Measurements from ENCODE around the gene MAPK10. TPM values are rescaled to one million over a fixed set of nuclear protein-coding genes. Genes with fewer than 3 reads are reported as not detected.
"Not testable (repeated sequence)": the region's sequence is repeated elsewhere in the genome, so short reads cannot be mapped to it uniquely, and the experiment has no call there.

MAPK10 gene
- total and polyA plus RNA-seq, 7 experiments from 2014 or later: 0.54 TPM; not detected in 6

- H3K4me1 Mint-ChIP-seq: peaks cover 0 to 1% (median 0%) of the 10 kb centered on the region in 7 donors
Observed at GRCh38 chr4:86032476-86033022, 327.3 kb downstream of the MAPK10 start.

GRCh38 chr4:86031927-86032326 is 327.9 kb downstream of the MAPK10 start:
- Histone ChIP-seq H3K4me1 (ENCODE audit: control insufficient read depth in 2 of 2, insufficient read depth in 2 of 2, low read length in 2 of 2) (no peaks in the 10 kb centered on the region), H3K9me3 (ENCODE audit: control insufficient read depth in 2 of 3, low read length in 3 of 3) (no peaks in the 10 kb centered on the region), H3K36me3 (ENCODE audit: control insufficient read depth in 2 of 3, insufficient read depth in 3 of 3, low read length in 3 of 3) (no peaks in the 10 kb centered on the region), H3K27ac (ENCODE audit: low read depth, low read length) (no peak overlapping the region), H3K4me3 (ENCODE audit: low read length) (no peak overlapping the region), H3K27me3 (ENCODE audit: control insufficient read depth in 2 of 2, insufficient read depth in 2 of 2, low read length in 2 of 2) (no peaks in the 10 kb centered on the region)
- H3K36me3 Mint-ChIP-seq: no peaks in the 10 kb centered on the region
- intact Hi-C loops (cut with micrococcal nuclease): no loop called here
- H3K4me1 Mint-ChIP-seq: peaks cover 0 to 1% (median 0%) of the 10 kb centered on the region in 7 donors
- H3K27me3 Mint-ChIP-seq: peaks cover 0 to 15% (median 4%) of the 10 kb centered on the region in 5 donors
- H3K4me3 Mint-ChIP-seq: no peak overlapping the region
- POLR2A ChIA-PET: no interaction called here
- CTCF ChIA-PET: no interaction called here
- H3K27ac Mint-ChIP-seq: no peak overlapping the region
- DNase-seq (no peak), ATAC-seq (no peak)
- H3K9me3 Mint-ChIP-seq: peaks cover 0 to 5% (median 0%) of the 10 kb centered on the region in 11 donors

More at GRCh38 chr4:86032476-86033022, 327.3 kb downstream of the MAPK10 start:
- H3K36me3 Mint-ChIP-seq: no peaks in the 10 kb centered on the region
- no peak for DNase-seq
- no peaks in the 10 kb centered on the region for H3K4me1 ChIP-seq (ENCODE audit: control insufficient read depth in 2 of 2, insufficient read depth in 2 of 2, low read length in 2 of 2)
- H3K27ac Mint-ChIP-seq: no peak overlapping the region
- H3K27me3 Mint-ChIP-seq: peaks cover 0 to 15% (median 4%) of the 10 kb centered on the region in 5 donors
- no peak for ATAC-seq
- no peaks in the 10 kb centered on the region for H3K27me3 ChIP-seq (ENCODE audit: control insufficient read depth in 2 of 2, insufficient read depth in 2 of 2, low read length in 2 of 2)
- H3K36me3 ChIP-seq (ENCODE audit: control insufficient read depth in 2 of 3, insufficient read depth in 3 of 3, low read length in 3 of 3): no peaks in the 10 kb centered on the region
- no peak overlapping the region for H3K27ac ChIP-seq (ENCODE audit: low read depth, low read length)
- no peak overlapping the region for H3K4me3 Mint-ChIP-seq
- intact Hi-C loops (cut with micrococcal nuclease): no loop called here
- no peak overlapping the region for H3K4me3 ChIP-seq (ENCODE audit: low read length)
- ChIA-PET CTCF (no interaction called here), POLR2A (no interaction called here)
- H3K9me3 ChIP-seq (ENCODE audit: control insufficient read depth in 2 of 3, low read length in 3 of 3): no peaks in the 10 kb centered on the region
- peaks cover 0 to 5% (median 0%) of the 10 kb centered on the region in 11 donors for H3K9me3 Mint-ChIP-seq

- H3K9me3 ChIP-seq (ENCODE audit: control insufficient read depth in 2 of 3, low read length in 3 of 3): no peaks in the 10 kb centered on the region
- H3K27ac Mint-ChIP-seq: no peak overlapping the region
- H3K27me3 Mint-ChIP-seq: peaks cover 0 to 4% (median 0%) of the 10 kb centered on the region in 5 donors
- no peak overlapping the region for H3K4me3 Mint-ChIP-seq
- no peak overlapping the region for H3K27ac ChIP-seq (ENCODE audit: low read depth, low read length)
- no peaks in the 10 kb centered on the region for H3K36me3 ChIP-seq (ENCODE audit: control insufficient read depth in 2 of 3, insufficient read depth in 3 of 3, low read length in 3 of 3)
- ChIA-PET POLR2A (no interaction called here), CTCF (no interaction called here)
- H3K9me3 Mint-ChIP-seq: peaks cover 0 to 5% (median 0%) of the 10 kb centered on the region in 11 donors
- no peak for ATAC-seq
- H3K4me1 Mint-ChIP-seq: no peaks in the 10 kb centered on the region
- no peaks in the 10 kb centered on the region for H3K27me3 ChIP-seq (ENCODE audit: control insufficient read depth in 2 of 2, insufficient read depth in 2 of 2, low read length in 2 of 2)
- H3K36me3 Mint-ChIP-seq: no peaks in the 10 kb centered on the region
- no peak for DNase-seq
- no peak overlapping the region for H3K4me3 ChIP-seq (ENCODE audit: low read length)
- H3K4me1 ChIP-seq (ENCODE audit: control insufficient read depth in 2 of 2, insufficient read depth in 2 of 2, low read length in 2 of 2): no peaks in the 10 kb centered on the region
- intact Hi-C loops (cut with micrococcal nuclease): no loop called here
Observed at GRCh38 chr4:86026720-86027119, 333.1 kb downstream of the MAPK10 start.

- H3K27ac Mint-ChIP-seq; H3K36me3 ChIP-seq (ENCODE audit: control insufficient read depth in 2 of 3, insufficient read depth in 3 of 3, low read length in 3 of 3); CTCF ChIA-PET; H3K4me3 Mint-ChIP-seq; intact Hi-C loops (cut with micrococcal nuclease); H3K27me3 ChIP-seq (ENCODE audit: control insufficient read depth in 2 of 2, insufficient read depth in 2 of 2, low read length in 2 of 2); H3K27me3 Mint-ChIP-seq; H3K4me3 ChIP-seq (ENCODE audit: low read length); H3K9me3 ChIP-seq (ENCODE audit: control insufficient read depth in 2 of 3, low read length in 3 of 3); ATAC-seq; H3K4me1 ChIP-seq (ENCODE audit: control insufficient read depth in 2 of 2, insufficient read depth in 2 of 2, low read length in 2 of 2); DNase-seq; H3K36me3 Mint-ChIP-seq; H3K4me1 Mint-ChIP-seq; H3K9me3 Mint-ChIP-seq; POLR2A ChIA-PET; H3K27ac ChIP-seq (ENCODE audit: low read depth, low read length): not testable (repeated sequence)
Observed at GRCh38 chr4:86021671-86022070, 338.2 kb downstream of the MAPK10 start.

GRCh38 chr4:86019906-86020305 is 339.9 kb downstream of the MAPK10 start:
- Histone ChIP-seq H3K9me3 (ENCODE audit: control insufficient read depth in 2 of 3, low read length in 3 of 3) (no peaks in the 10 kb centered on the region), H3K36me3 (ENCODE audit: control insufficient read depth in 2 of 3, insufficient read depth in 3 of 3, low read length in 3 of 3) (no peaks in the 10 kb centered on the region), H3K27ac (ENCODE audit: low read depth, low read length) (no peak overlapping the region), H3K4me3 (ENCODE audit: low read length) (no peak overlapping the region), H3K4me1 (ENCODE audit: control insufficient read depth in 2 of 2, insufficient read depth in 2 of 2, low read length in 2 of 2) (no peaks in the 10 kb centered on the region), H3K27me3 (ENCODE audit: control insufficient read depth in 2 of 2, insufficient read depth in 2 of 2, low read length in 2 of 2) (no peaks in the 10 kb centered on the region)
- Mint-ChIP-seq H3K4me1 (no peaks in the 10 kb centered on the region), H3K36me3 (no peaks in the 10 kb centered on the region), H3K4me3 (no peak overlapping the region), H3K27me3 (no peaks in the 10 kb centered on the region), H3K9me3 (peaks cover 0 to 5% (median 0%) of the 10 kb centered on the region in 11 donors), H3K27ac (no peak overlapping the region)
- POLR2A ChIA-PET: no interaction called here
- ATAC-seq (no peak), DNase-seq (no peak)
- CTCF ChIA-PET: no interaction called here
- intact Hi-C loops (cut with micrococcal nuclease): no loop called here

GRCh38 chr4:86019362-86019761 is 340.5 kb downstream of the MAPK10 start:
- ATAC-seq (no peak), DNase-seq (no peak)
- Mint-ChIP-seq H3K4me1 (no peaks in the 10 kb centered on the region), H3K27me3 (no peaks in the 10 kb centered on the region), H3K4me3 (no peak overlapping the region), H3K36me3 (no peaks in the 10 kb centered on the region), H3K27ac (peak overlapping the region in 1 of 9 donors; percentile 51), H3K9me3 (peaks cover 0 to 5% (median 0%) of the 10 kb centered on the region in 11 donors)
- CTCF ChIA-PET: no interaction called here
- Histone ChIP-seq H3K9me3 (ENCODE audit: control insufficient read depth in 2 of 3, low read length in 3 of 3) (no peaks in the 10 kb centered on the region), H3K36me3 (ENCODE audit: control insufficient read depth in 2 of 3, insufficient read depth in 3 of 3, low read length in 3 of 3) (no peaks in the 10 kb centered on the region), H3K27me3 (ENCODE audit: control insufficient read depth in 2 of 2, insufficient read depth in 2 of 2, low read length in 2 of 2) (no peaks in the 10 kb centered on the region), H3K4me1 (ENCODE audit: control insufficient read depth in 2 of 2, insufficient read depth in 2 of 2, low read length in 2 of 2) (no peaks in the 10 kb centered on the region), H3K27ac (ENCODE audit: low read depth, low read length) (no peak overlapping the region), H3K4me3 (ENCODE audit: low read length) (no peak overlapping the region)
- intact Hi-C loops (cut with micrococcal nuclease): no loop called here
- POLR2A ChIA-PET: no interaction called here

- Mint-ChIP-seq H3K36me3 (no peaks in the 10 kb centered on the region), H3K9me3 (peaks cover 0 to 1% (median 0%) of the 10 kb centered on the region in 11 donors), H3K27me3 (no peaks in the 10 kb centered on the region), H3K4me3 (no peak overlapping the region), H3K27ac (no peak overlapping the region), H3K4me1 (no peaks in the 10 kb centered on the region)
- ChIA-PET CTCF (no interaction called here), POLR2A (no interaction called here)
- intact Hi-C loops (cut with micrococcal nuclease): no loop called here
- Histone ChIP-seq H3K9me3 (ENCODE audit: control insufficient read depth in 2 of 3, low read length in 3 of 3) (no peaks in the 10 kb centered on the region), H3K36me3 (ENCODE audit: control insufficient read depth in 2 of 3, insufficient read depth in 3 of 3, low read length in 3 of 3) (no peaks in the 10 kb centered on the region), H3K4me1 (ENCODE audit: control insufficient read depth in 2 of 2, insufficient read depth in 2 of 2, low read length in 2 of 2) (no peaks in the 10 kb centered on the region), H3K27me3 (ENCODE audit: control insufficient read depth in 2 of 2, insufficient read depth in 2 of 2, low read length in 2 of 2) (no peaks in the 10 kb centered on the region), H3K4me3 (ENCODE audit: low read length) (no peak overlapping the region), H3K27ac (ENCODE audit: low read depth, low read length) (no peak overlapping the region)
- DNase-seq (no peak), ATAC-seq (no peak)
Observed at GRCh38 chr4:86015412-86016350, 344.2 kb downstream of the MAPK10 start.
